Endothelial cell of umbilical vein (primary cell): ENCODE measurements around the gene TSPAN14. TPM values are rescaled to one million over a fixed set of nuclear protein-coding genes. Genes with fewer than 3 reads are reported as not detected.

Source experiments
- BruUV-seq: library from RNA; stranded (reverse); fragments of 400-500 nt; replicated peaks from 2 replicates; lab custom pipeline; 2021; lab: Mats Ljungman, UMichigan
- CTCF ChIA-PET: fragments of 300-600, 350-600 bp; sonication (Branson Sonifier 250); formaldehyde crosslinking; loops from one replicate; lab custom pipeline; 2021; ENCODE audit warnings: antibody characterized with exemption, inconsistent platforms; lab: Charles Lee
- POLR2A ChIA-PET: fragments of 300-600, 350-600 bp; sonication (Branson Sonifier 250); formaldehyde crosslinking; loops from one replicate; lab custom pipeline; 2021; ENCODE audit warnings: antibody characterized with exemption, inconsistent platforms; lab: Charles Lee
- DNase-seq: peaks from one replicate; pipeline ENCODE4 v3.0.0-alpha.2; 2011; ENCODE audit warnings: low read depth, low spot score
- FAIRE-seq: peaks from 2 replicates; lab custom pipeline; 2011; peaks lifted over from hg19 to GRCh38; lab: Jason Lieb, UNC
- H2AFZ ChIP-seq: 2 replicates; pipeline ENCODE4 v1.6.0; 2012; ENCODE audit warnings: low read depth, low read length, control low read depth, inconsistent platforms
- H3K27ac ChIP-seq: 2 replicates; pipeline ENCODE4 v1.5.1; 2011; ENCODE audit warnings: low read depth, mild to moderate bottlenecking, control low read depth, low read length, moderate library complexity; ENCODE audit not compliant: insufficient read depth
- H3K27me3 ChIP-seq, 2 experiments: 2 replicates each; pipeline versions ENCODE4 v1.6.0 to v1.6.1; 2011; ENCODE audit warnings: low read length in 2 of 2, mixed read lengths in 1 of 2; ENCODE audit not compliant: control insufficient read depth in 2 of 2, insufficient read depth in 2 of 2
- H3K36me3 ChIP-seq, 2 experiments: 2 replicates in 1 of 2; 3 replicates in 1 of 2; pipeline ENCODE4 v1.5.1; 2011; ENCODE audit warnings: low read length in 2 of 2, mild to moderate bottlenecking in 1 of 2, moderate library complexity in 1 of 2; ENCODE audit not compliant: control insufficient read depth in 2 of 2, insufficient read depth in 2 of 2; ENCODE audit errors: extremely low read depth in 1 of 2
- H3K4me1 ChIP-seq: 3 replicates; pipeline ENCODE4 v1.5.1; 2011; ENCODE audit warnings: mild to moderate bottlenecking, low read length; ENCODE audit not compliant: control insufficient read depth, insufficient read depth; ENCODE audit errors: extremely low read depth
- H3K4me2 ChIP-seq: 2 replicates; pipeline ENCODE4 v1.6.1; 2011; ENCODE audit warnings: low read length, control low read depth, mixed read lengths; ENCODE audit not compliant: insufficient read depth
- H3K4me3 ChIP-seq, 3 experiments: fragments of 200-600 bp in 1 of 3; sonication (generic), shearing (Covaris generic) in 1 of 3; replicated peaks in 1 of 3; 2 replicates each; pipeline ENCODE4 v1.5.1; 2011 to 2016; ENCODE audit warnings: control low read depth in 3 of 3, low read length in 3 of 3, mild to moderate bottlenecking in 2 of 3, inconsistent platforms in 1 of 3, low read depth in 1 of 3, moderate library complexity in 1 of 3; ENCODE audit not compliant: insufficient read depth in 1 of 3
- H3K79me2 ChIP-seq: 2 replicates; pipeline ENCODE4 v1.6.0; 2012; ENCODE audit warnings: low read length, inconsistent platforms; ENCODE audit not compliant: control insufficient read depth, insufficient read depth
- H3K9ac ChIP-seq: replicated peaks from 2 replicates; pipeline ENCODE3; 2011; ENCODE audit warnings: low read length, control low read depth; ENCODE audit not compliant: insufficient read depth; ENCODE audit errors: extremely low read depth
- H3K9me1 ChIP-seq: replicated peaks from 3 replicates; pipeline ENCODE4 v1.6.0; 2011; ENCODE audit warnings: mild to moderate bottlenecking, low read length; ENCODE audit not compliant: control insufficient read depth, insufficient read depth; ENCODE audit errors: extremely low read depth
- H3K9me3 ChIP-seq: replicated peaks from 2 replicates; pipeline ENCODE4 v1.5.1; 2012; ENCODE audit warnings: low read length, inconsistent platforms; ENCODE audit not compliant: control insufficient read depth, insufficient read depth
- H4K20me1 ChIP-seq: replicated peaks from 2 replicates; pipeline ENCODE3; 2011; ENCODE audit warnings: mild to moderate bottlenecking, low read length; ENCODE audit not compliant: control insufficient read depth, insufficient read depth; ENCODE audit errors: extremely low read depth
- CTCF ChIP-seq, 2 donors: IDR thresholded peaks; 1 replicate in 1 of 2; 2 replicates in 1 of 2; pipeline ENCODE4 v1.5.1; 2011; ENCODE audit warnings: low read length in 2 of 2, mild to moderate bottlenecking in 2 of 2, moderate library complexity in 2 of 2, control low read depth in 1 of 2, inconsistent platforms in 1 of 2, low read depth in 1 of 2; ENCODE audit not compliant: insufficient read depth in 1 of 2; ENCODE audit errors: extremely low read depth in 1 of 2
- EZH2 ChIP-seq: IDR thresholded peaks from 2 replicates; pipeline ENCODE4 v1.6.1; 2012; ENCODE audit warnings: borderline replicate concordance, low read depth, mild to moderate bottlenecking, moderate library complexity, low read length, inconsistent platforms; ENCODE audit not compliant: severe bottlenecking
- FOS ChIP-seq: IDR thresholded peaks from 2 replicates; pipeline ENCODE4 v1.6.1; 2011; ENCODE audit warnings: mild to moderate bottlenecking, low read length, moderate library complexity, borderline replicate concordance; ENCODE audit not compliant: insufficient read depth
- GATA2 ChIP-seq: IDR thresholded peaks from 2 replicates; pipeline ENCODE4 v1.7.0; 2011; ENCODE audit warnings: low read depth, mild to moderate bottlenecking, moderate library complexity, mixed read lengths, low read length; ENCODE audit not compliant: insufficient read length, insufficient read depth
- JUN ChIP-seq: IDR thresholded peaks from 2 replicates; pipeline ENCODE4 v1.6.1; 2011; ENCODE audit warnings: borderline replicate concordance, low read depth; ENCODE audit not compliant: insufficient read length, insufficient read depth
- MAX ChIP-seq: IDR thresholded peaks from 2 replicates; pipeline ENCODE4 v1.6.1; 2011; ENCODE audit not compliant: insufficient read depth, insufficient read length
- MYC ChIP-seq: IDR thresholded peaks from one replicate; pipeline ENCODE4 v1.6.1; 2011; ENCODE audit warnings: mild to moderate bottlenecking, low read depth, low read length
- POLR2A ChIP-seq: IDR thresholded peaks from 2 replicates; pipeline ENCODE4 v1.6.1; 2012; ENCODE audit warnings: low read depth, mild to moderate bottlenecking, control low read depth, low read length
- POLR2AphosphoS5 ChIP-seq: IDR thresholded peaks from 2 replicates; pipeline ENCODE4 v1.6.1; 2012; ENCODE audit warnings: low read depth, mild to moderate bottlenecking, control low read depth, low read length, moderate library complexity; ENCODE audit not compliant: insufficient read depth
- dilution Hi-C: fragments of 300-500 bp; cut with MboI; formaldehyde crosslinking; loops from one replicate; pipeline ENCODE4 v1.15.0; 2019; ENCODE audit warnings: low sequenced_read_pairs; ENCODE audit not compliant: extremely low pct_ligation_motif_present
- intact Hi-C: fragments of 100-400 bp; cut with micrococcal nuclease; formaldehyde crosslinking; loops from one replicate; pipeline ENCODE4 v1.10.0; 2022
- polyA plus RNA-seq, 4 experiments: library from polyadenylated mRNA; depleted of rRNA in 3 of 4; stranded (reverse) in 3 of 4; unstranded in 1 of 4; fragments of >200 nt; gene quantifications; 2 replicates each; pipeline versions ENCODE4 v1.2.1 to v1.2.3, GENCODE V29; 2011 to 2012; ENCODE audit warnings: missing spikeins in 1 of 4
- total RNA-seq: library from RNA; stranded (reverse); gene quantifications from 2 replicates; pipeline ENCODE4 v1.2.3, GENCODE V29; 2021

The TSPAN14 gene
- total and polyA plus RNA-seq, 2 donors (not counting 3 experiments of a cell fraction or from before 2014, with no cell fraction given): 210 to 242 TPM

GRCh38 chr10:80567292-80567691 lies 113.2 kb downstream of the TSPAN14 start:
- H3K27me3 ChIP-seq: peaks cover 5% of the 10 kb centered on the region in 2 experiments
- intact Hi-C loops (no loop called here), dilution Hi-C loops (no loop called here)
- H3K4me3 ChIP-seq: no peak overlapping the region
- H3K79me2 ChIP-seq: no peaks in the 10 kb centered on the region
- no peaks in the 10 kb centered on the region for H4K20me1 ChIP-seq
- H3K4me2 ChIP-seq: no peak overlapping the region
- no peaks in the 10 kb centered on the region for H3K9me1 ChIP-seq
- TF ChIP-seq JUN (no peak), POLR2AphosphoS5 (no peak), MAX (no peak), POLR2A (no peak), EZH2 (no peak), MYC (no peak), FOS (no peak), CTCF (IDR thresholded peaks at IDR 0.05; ENCODE audit: extremely low read depth in 1 of 2, insufficient read depth in 1 of 2, low read depth in 1 of 2, low read length in 2 of 2) (no peak), GATA2 (no peak)
- H3K27ac ChIP-seq: no peak overlapping the region
- H3K36me3 ChIP-seq: no peaks in the 10 kb centered on the region
- H3K9me3 ChIP-seq: no peaks in the 10 kb centered on the region
- ChIA-PET POLR2A (no interaction called here), CTCF (interaction anchor here (1.0 kb wide), 1 partner anchor 29 kb away, joined by 3 read pairs; no protein-coding TSS in a partner anchor)
- H3K4me1 ChIP-seq: no peaks in the 10 kb centered on the region
- no peak for DNase-seq
- no TSS peak for BruUV-seq
- H3K9ac ChIP-seq: no peak overlapping the region
- no peak overlapping the region for H2AFZ ChIP-seq
- no peak for FAIRE-seq
